GM12878 (cell line): Measurements from ENCODE around the gene USB1. TPM values are rescaled to one million over a fixed set of nuclear protein-coding genes. Genes with fewer than 3 reads are reported as not detected.

ENCODE experiments used
- CEBPB ChIP-seq, 2 experiments: fragments of 150-350 bp in 1 of 2; IDR thresholded peaks; 2 replicates each; pipeline ENCODE4 v1.6.1; 2012 to 2014; ENCODE audit warnings: low read depth in 2 of 2, low read length in 2 of 2, borderline replicate concordance in 1 of 2, inconsistent platforms in 1 of 2
- CHD1 ChIP-seq: IDR thresholded peaks from 2 replicates; pipeline ENCODE4 v1.6.1; 2012; ENCODE audit warnings: low read depth, low read length, improper control_type of control experiment
- IKZF2 ChIP-seq, 2 experiments: fragments of 450-650 bp; IDR thresholded peaks; 2 replicates each; pipeline ENCODE4 v1.6.1; 2017; ENCODE audit warnings: mild to moderate bottlenecking in 2 of 2, moderate library complexity in 2 of 2
- MEF2B ChIP-seq: fragments of 450-650 bp; IDR thresholded peaks from 2 replicates; pipeline ENCODE4 v1.6.1; 2018; ENCODE audit warnings: mild to moderate bottlenecking, moderate library complexity; ENCODE audit not compliant: partially characterized antibody, poor library complexity, severe bottlenecking
- PAX5 ChIP-seq: IDR thresholded peaks from 2 replicates; pipeline ENCODE4 v1.6.1; 2011; ENCODE audit warnings: low read depth, low read length, borderline replicate concordance
- RELA ChIP-seq: fragments of 450-650 bp; IDR thresholded peaks from 2 replicates; pipeline ENCODE4 v1.8.0; 2014; ENCODE audit warnings: borderline replicate concordance; ENCODE audit not compliant: partially characterized antibody
- SIX5 ChIP-seq: IDR thresholded peaks from 2 replicates; pipeline ENCODE4 v1.6.1; 2011; ENCODE audit warnings: mild to moderate bottlenecking, low read depth, low read length, moderate library complexity; ENCODE audit not compliant: severe bottlenecking
- SUZ12 ChIP-seq: fragments of 200-600 bp; sonication (generic); IDR thresholded peaks from one replicate; pipeline ENCODE4 v1.6.1; 2018; ENCODE audit warnings: antibody characterized with exemption, mild to moderate bottlenecking; ENCODE audit not compliant: unreplicated experiment
- YY1 ChIP-seq: IDR thresholded peaks from 2 replicates; pipeline ENCODE4 v1.6.1; 2011; ENCODE audit warnings: low read depth, mild to moderate bottlenecking, low read length
- ZNF274 ChIP-seq: IDR thresholded peaks from one replicate; pipeline ENCODE4 v1.8.0; 2011; ENCODE audit not compliant: insufficient read length, insufficient read depth
- ZZZ3 ChIP-seq: IDR thresholded peaks from 2 replicates; pipeline ENCODE4 v1.6.1; 2011; ENCODE audit warnings: low read depth; ENCODE audit not compliant: control insufficient read depth, insufficient read length
- polyA plus RNA-seq, 11 experiments: library from polyadenylated mRNA; depleted of rRNA in 4 of 11; unstranded in 6 of 11; stranded (reverse) in 5 of 11; fragments of >200 nt; fragmentation: Nextera tagmentation in 4 of 11; fragmentation: Illumina TruSeq in 1 of 11; extraction: Ambion mirVana in 4 of 11; extraction: Trizol in 1 of 11; gene quantifications; 1 replicate in 1 of 11; 2 replicates in 10 of 11; pipeline versions ENCODE4 v1.2.1 to v1.2.3, GENCODE V29; 2011 to 2016; ENCODE audit warnings: inconsistent platforms in 2 of 11, missing spikeins in 2 of 11, low read depth in 1 of 11
- total RNA-seq, 4 experiments: library from RNA; depleted of rRNA in 3 of 4; stranded (reverse); fragments of >200 nt in 3 of 4; fragmentation: Illumina TruSeq in 1 of 4; extraction: Trizol in 1 of 4; gene quantifications; 2 replicates each; pipeline versions ENCODE4 v1.2.1 to v1.2.3, GENCODE V29; 2013 to 2021
- TF ChIP-seq, protein P1 (sequence below): IDR thresholded peaks from 2 replicates; pipeline ENCODE4 v1.6.1; 2012; ENCODE audit warnings: low read depth, low read length, improper control_type of control experiment
- TF ChIP-seq, protein P2 (sequence below): IDR thresholded peaks from 2 replicates; pipeline ENCODE4 v1.6.1; 2012; ENCODE audit warnings: low read depth, low read length, improper control_type of control experiment
- TF ChIP-seq, protein P3 (sequence below): IDR thresholded peaks from 2 replicates; pipeline ENCODE4 v1.6.1; 2011; ENCODE audit warnings: borderline replicate concordance, low read depth, mild to moderate bottlenecking, moderate library complexity, low read length; ENCODE audit not compliant: insufficient read depth, poor library complexity, severe bottlenecking
- TF ChIP-seq, protein P4 (sequence below): IDR thresholded peaks from 2 replicates; pipeline ENCODE4 v1.6.1; 2011; ENCODE audit warnings: mild to moderate bottlenecking, low read depth, low read length, moderate library complexity; ENCODE audit not compliant: insufficient replicate concordance
- TF ChIP-seq, protein P5 (sequence below): IDR thresholded peaks from 2 replicates; pipeline ENCODE4 v1.6.1; 2012; ENCODE audit warnings: improper control_type of control experiment, low read depth, low read length; ENCODE audit not compliant: insufficient replicate concordance
- TF ChIP-seq, protein P6 (sequence below): IDR thresholded peaks from 2 replicates; pipeline ENCODE4 v1.6.1; 2011; ENCODE audit warnings: low read depth, low read length, improper control_type of control experiment, borderline replicate concordance

Gene USB1
- total and polyA plus RNA-seq, 10 of the 15 experiments (the other 5 are each of a cell fraction or from before 2014, with no cell fraction given) = 7.9 to 72.2 (median 41.6) TPM

DNA sequence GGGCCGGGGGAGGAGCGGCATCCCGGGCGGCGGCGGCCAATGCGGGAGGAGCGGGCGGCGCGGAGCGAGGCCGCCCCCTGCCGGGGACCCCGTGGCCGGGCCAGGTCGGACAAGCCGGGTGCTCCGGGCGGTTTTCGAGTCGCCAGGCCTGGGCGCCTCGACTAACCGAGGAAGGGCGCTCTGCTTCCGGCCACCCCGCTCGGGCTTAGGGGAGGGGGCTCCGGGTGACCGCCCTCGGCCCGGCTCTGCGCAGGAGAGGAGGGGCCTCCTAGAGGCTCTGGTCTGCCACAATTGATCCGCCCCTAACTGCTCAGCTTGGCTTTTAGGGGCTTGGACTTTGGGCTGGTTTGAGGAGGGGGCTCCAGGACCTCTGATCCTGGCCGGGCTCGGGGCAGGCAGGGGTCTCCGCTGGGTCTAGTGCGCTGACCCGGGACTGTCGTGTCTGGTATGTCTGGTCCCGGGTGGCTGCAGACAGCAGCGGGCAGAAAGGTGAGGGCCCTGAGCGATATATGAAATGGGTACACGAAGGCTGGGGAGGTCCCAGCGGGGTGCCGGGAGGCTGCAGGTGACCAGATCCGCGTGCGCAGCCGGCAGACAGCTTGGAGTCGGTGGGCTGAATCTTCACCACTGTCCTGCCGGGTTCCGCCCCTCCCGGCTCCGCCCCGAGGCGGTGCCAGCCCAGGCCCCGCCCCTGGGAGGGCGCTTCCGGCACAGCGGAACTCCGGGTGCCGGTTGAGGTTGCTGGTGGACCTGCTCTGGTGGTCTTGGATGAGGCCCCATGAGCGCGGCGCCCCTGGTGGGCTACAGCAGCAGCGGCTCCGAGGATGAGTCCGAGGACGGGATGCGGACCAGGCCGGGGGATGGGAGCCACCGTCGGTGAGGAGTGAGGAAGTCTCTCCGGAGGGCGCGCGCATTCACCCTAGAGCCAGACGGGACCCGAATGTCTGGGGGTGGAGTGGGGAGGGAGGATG, at the start of gene USB1 (continued):
- TF ChIP-seq SUZ12 (no peak), ZZZ3 (no peak), IKZF2 (IDR thresholded peaks at IDR 0.05) (no peak), PAX5 (no peak), RELA (no peak), ZNF274 (no peak), MEF2B (no peak), CHD1 (no peak), CEBPB (IDR thresholded peaks at IDR 0.05; ENCODE audit: borderline replicate concordance in 1 of 2, low read depth in 2 of 2, low read length in 2 of 2) (no peak), YY1 (peak; percentile 34; the same call in 1 of the 2 replicates), SIX5 (no peak)
- TF ChIP-seq, protein P1, sequence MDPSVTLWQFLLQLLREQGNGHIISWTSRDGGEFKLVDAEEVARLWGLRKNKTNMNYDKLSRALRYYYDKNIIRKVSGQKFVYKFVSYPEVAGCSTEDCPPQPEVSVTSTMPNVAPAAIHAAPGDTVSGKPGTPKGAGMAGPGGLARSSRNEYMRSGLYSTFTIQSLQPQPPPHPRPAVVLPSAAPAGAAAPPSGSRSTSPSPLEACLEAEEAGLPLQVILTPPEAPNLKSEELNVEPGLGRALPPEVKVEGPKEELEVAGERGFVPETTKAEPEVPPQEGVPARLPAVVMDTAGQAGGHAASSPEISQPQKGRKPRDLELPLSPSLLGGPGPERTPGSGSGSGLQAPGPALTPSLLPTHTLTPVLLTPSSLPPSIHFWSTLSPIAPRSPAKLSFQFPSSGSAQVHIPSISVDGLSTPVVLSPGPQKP = peak; percentile 69; the same call in 1 of the 2 replicates
- TF ChIP-seq, protein P2, sequence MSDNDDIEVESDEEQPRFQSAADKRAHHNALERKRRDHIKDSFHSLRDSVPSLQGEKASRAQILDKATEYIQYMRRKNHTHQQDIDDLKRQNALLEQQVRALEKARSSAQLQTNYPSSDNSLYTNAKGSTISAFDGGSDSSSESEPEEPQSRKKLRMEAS = no peak; the same call in 1 of the 2 replicates
- TF ChIP-seq, protein P3, sequence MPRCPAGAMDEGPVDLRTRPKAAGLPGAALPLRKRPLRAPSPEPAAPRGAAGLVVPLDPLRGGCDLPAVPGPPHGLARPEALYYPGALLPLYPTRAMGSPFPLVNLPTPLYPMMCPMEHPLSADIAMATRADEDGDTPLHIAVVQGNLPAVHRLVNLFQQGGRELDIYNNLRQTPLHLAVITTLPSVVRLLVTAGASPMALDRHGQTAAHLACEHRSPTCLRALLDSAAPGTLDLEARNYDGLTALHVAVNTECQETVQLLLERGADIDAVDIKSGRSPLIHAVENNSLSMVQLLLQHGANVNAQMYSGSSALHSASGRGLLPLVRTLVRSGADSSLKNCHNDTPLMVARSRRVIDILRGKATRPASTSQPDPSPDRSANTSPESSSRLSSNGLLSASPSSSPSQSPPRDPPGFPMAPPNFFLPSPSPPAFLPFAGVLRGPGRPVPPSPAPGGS = no peak
- TF ChIP-seq, protein P4, sequence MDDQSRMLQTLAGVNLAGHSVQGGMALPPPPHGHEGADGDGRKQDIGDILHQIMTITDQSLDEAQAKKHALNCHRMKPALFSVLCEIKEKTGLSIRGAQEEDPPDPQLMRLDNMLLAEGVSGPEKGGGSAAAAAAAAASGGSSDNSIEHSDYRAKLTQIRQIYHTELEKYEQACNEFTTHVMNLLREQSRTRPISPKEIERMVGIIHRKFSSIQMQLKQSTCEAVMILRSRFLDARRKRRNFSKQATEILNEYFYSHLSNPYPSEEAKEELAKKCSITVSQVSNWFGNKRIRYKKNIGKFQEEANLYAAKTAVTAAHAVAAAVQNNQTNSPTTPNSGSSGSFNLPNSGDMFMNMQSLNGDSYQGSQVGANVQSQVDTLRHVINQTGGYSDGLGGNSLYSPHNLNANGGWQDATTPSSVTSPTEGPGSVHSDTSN = no peak
- TF ChIP-seq, protein P5, sequence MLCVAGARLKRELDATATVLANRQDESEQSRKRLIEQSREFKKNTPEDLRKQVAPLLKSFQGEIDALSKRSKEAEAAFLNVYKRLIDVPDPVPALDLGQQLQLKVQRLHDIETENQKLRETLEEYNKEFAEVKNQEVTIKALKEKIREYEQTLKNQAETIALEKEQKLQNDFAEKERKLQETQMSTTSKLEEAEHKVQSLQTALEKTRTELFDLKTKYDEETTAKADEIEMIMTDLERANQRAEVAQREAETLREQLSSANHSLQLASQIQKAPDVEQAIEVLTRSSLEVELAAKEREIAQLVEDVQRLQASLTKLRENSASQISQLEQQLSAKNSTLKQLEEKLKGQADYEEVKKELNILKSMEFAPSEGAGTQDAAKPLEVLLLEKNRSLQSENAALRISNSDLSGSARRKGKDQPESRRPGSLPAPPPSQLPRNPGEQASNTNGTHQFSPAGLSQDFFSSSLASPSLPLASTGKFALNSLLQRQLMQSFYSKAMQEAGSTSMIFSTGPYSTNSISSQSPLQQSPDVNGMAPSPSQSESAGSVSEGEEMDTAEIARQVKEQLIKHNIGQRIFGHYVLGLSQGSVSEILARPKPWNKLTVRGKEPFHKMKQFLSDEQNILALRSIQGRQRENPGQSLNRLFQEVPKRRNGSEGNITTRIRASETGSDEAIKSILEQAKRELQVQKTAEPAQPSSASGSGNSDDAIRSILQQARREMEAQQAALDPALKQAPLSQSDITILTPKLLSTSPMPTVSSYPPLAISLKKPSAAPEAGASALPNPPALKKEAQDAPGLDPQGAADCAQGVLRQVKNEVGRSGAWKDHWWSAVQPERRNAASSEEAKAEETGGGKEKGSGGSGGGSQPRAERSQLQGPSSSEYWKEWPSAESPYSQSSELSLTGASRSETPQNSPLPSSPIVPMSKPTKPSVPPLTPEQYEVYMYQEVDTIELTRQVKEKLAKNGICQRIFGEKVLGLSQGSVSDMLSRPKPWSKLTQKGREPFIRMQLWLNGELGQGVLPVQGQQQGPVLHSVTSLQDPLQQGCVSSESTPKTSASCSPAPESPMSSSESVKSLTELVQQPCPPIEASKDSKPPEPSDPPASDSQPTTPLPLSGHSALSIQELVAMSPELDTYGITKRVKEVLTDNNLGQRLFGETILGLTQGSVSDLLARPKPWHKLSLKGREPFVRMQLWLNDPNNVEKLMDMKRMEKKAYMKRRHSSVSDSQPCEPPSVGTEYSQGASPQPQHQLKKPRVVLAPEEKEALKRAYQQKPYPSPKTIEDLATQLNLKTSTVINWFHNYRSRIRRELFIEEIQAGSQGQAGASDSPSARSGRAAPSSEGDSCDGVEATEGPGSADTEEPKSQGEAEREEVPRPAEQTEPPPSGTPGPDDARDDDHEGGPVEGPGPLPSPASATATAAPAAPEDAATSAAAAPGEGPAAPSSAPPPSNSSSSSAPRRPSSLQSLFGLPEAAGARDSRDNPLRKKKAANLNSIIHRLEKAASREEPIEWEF = no peak
- TF ChIP-seq, protein P6, sequence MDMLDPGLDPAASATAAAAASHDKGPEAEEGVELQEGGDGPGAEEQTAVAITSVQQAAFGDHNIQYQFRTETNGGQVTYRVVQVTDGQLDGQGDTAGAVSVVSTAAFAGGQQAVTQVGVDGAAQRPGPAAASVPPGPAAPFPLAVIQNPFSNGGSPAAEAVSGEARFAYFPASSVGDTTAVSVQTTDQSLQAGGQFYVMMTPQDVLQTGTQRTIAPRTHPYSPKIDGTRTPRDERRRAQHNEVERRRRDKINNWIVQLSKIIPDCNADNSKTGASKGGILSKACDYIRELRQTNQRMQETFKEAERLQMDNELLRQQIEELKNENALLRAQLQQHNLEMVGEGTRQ = no peak
